Retinal pigment epithelial cell (primary cell): ENCODE results near the gene WDR59.

Experiments used
- DNase-seq: peaks from one replicate; pipeline ENCODE4 v3.0.0-alpha.2; 2010; ENCODE audit warnings: low read depth
- H3K4me3 ChIP-seq: 2 replicates; pipeline ENCODE4 v1.5.1; 2011; ENCODE audit warnings: mild to moderate bottlenecking, low read length, control low read depth, moderate library complexity
- TF ChIP-seq, protein P1 (sequence below): conservative IDR thresholded peaks from 2 replicates; pipeline ENCODE4 v1.5.1; 2011; ENCODE audit warnings: low read depth, low read length, control low read depth, inconsistent platforms

WDR59 gene

GRCh38 chr16:75010427-75010826, 25.5 kb upstream of the WDR59 start:
- TF ChIP-seq, protein P1, sequence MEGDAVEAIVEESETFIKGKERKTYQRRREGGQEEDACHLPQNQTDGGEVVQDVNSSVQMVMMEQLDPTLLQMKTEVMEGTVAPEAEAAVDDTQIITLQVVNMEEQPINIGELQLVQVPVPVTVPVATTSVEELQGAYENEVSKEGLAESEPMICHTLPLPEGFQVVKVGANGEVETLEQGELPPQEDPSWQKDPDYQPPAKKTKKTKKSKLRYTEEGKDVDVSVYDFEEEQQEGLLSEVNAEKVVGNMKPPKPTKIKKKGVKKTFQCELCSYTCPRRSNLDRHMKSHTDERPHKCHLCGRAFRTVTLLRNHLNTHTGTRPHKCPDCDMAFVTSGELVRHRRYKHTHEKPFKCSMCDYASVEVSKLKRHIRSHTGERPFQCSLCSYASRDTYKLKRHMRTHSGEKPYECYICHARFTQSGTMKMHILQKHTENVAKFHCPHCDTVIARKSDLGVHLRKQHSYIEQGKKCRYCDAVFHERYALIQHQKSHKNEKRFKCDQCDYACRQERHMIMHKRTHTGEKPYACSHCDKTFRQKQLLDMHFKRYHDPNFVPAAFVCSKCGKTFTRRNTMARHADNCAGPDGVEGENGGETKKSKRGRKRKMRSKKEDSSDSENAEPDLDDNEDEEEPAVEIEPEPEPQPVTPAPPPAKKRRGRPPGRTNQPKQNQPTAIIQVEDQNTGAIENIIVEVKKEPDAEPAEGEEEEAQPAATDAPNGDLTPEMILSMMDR = no peak
- DNase-seq = no peak
- no peak overlapping the region for H3K4me3 ChIP-seq

DNA sequence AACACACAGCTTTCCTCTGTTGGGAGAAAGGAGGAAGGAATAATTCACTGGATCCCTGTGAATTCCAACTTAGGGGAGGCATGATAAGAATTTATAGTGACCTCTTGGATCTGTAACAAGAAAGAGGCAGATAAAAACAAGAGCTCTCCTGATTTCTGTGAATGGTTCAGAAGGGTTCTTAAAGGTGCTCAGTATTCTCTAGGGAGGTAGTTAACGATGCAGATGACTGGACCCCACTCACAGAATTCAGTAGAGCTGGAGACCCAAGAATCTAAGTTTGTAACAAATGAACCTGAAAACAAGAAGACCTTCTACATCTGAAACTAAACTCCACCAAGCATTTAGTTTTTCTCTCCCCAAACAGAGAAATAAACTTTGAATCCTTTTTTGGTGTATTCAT, 22.5 kb upstream of the WDR59 start:
- no peak for DNase-seq
- TF ChIP-seq, protein P1 = no peak
- H3K4me3 ChIP-seq = no peak overlapping the region

DNA sequence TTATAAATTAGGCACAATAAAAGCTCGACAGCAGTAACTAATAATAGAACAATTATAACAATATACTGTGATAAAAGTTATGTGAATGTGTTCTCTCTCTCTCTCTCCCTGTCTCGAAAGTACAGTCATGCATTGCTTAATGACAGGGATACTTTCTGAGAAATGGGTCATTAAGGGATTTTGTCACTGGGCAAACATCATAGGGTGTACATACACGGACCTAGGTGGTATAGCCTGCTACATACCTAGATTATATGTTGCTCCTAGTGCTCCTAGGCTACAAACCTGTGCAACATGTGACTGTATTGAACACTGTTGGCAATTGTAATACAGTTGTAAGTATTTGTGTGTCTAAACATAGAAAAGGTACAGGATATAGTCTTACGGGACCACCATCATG, 20.8 kb upstream of the WDR59 start:
- TF ChIP-seq, protein P1 = no peak
- no peak for DNase-seq

GRCh38 chr16:75004460-75004859, 19.5 kb upstream of the WDR59 start:
- H3K4me3 ChIP-seq = no peak overlapping the region
- TF ChIP-seq, protein P1 = no peak
- no peak for DNase-seq

More for the DNA sequence above, 20.8 kb upstream of the WDR59 start:
- H3K4me3 ChIP-seq = no peak overlapping the region

DNA sequence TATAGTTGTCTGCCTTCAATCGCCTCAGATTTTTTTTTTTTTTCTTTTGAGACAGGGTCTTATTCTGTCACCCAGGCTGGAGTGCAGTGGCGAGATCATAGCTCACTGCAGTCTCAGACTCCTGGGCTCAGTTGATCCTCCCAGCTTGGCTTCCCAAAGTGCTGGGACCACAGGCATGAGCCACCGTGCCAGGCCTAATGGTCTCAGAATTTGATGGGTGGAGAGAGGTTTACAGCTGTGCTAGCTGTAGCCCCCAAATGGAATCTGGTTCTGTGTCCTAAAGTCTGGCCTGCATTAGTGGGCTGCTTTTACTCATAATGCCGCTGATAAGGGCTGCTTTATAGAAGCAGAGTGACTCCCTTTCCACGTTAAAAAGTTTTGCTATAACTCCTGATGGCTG, 19.0 kb upstream of the WDR59 start:
- DNase-seq = no peak
- no peak overlapping the region for H3K4me3 ChIP-seq
- TF ChIP-seq, protein P1 = no peak

- no peak for DNase-seq
- TF ChIP-seq, protein P1 = no peak
- no peak overlapping the region for H3K4me3 ChIP-seq
Observed at GRCh38 chr16:75002474-75002873, 17.6 kb upstream of the WDR59 start.

- H3K4me3 ChIP-seq = peak overlapping the region; percentile 75
- TF ChIP-seq, protein P1 = peak; percentile 14
- no peak for DNase-seq
Observed at GRCh38 chr16:75000481-75001081, 15.7 kb upstream of the WDR59 start.
